Measurements from ENCODE around the gene SRRT. TPM values are rescaled to one million over a fixed set of nuclear protein-coding genes. Genes with fewer than 3 reads are reported as not detected.

Gene SRRT
- total and polyA plus RNA-seq, 10 of the 15 experiments (the other 5 are each of a cell fraction or from before 2014, with no cell fraction given), result 11.1 to 254 (median 111) TPM

DNA sequence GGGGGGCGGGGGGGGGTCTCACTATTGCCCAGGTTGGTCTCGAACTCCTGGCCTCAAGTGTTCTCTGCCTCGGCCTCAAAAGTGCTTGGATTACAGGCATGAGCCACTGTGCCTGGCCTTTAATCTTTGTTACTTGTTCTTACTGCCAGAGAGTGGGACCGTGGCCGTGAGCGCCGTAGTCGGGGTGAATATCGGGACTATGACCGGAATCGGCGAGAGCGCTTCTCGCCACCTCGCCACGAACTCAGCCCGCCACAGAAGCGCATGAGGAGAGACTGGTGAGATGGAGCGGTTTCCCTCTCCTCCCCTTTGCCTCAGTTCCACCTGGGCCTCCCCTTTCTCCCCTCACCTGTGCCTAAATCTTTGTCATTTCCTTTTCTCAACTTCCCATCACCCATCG, 6.2 kb downstream of the SRRT start:
- DNase-seq (ENCODE audit: low read depth, low spot score), result no peak
- SMC1A ChIA-PET (ENCODE audit: uncharacterized antibody, unreplicated experiment), result no interaction called here
- Histone ChIP-seq H3K4me3 (no peak overlapping the region), H3K27ac (ENCODE audit: control insufficient read depth, insufficient read depth) (no peak overlapping the region), H3K4me2 (ENCODE audit: control insufficient read depth, insufficient read depth) (no peak overlapping the region), H2AFZ (ENCODE audit: control insufficient read depth, low read depth, low read length) (no peak overlapping the region), H3K79me2 (ENCODE audit: control insufficient read depth, insufficient read depth, low read length) (peaks cover 48% of the 10 kb centered on the region), H4K20me1 (ENCODE audit: control insufficient read depth, insufficient read depth) (peaks cover 3% of the 10 kb centered on the region; the same call in 1 of the 2 replicates), H3K9me3 (replicated peaks; ENCODE audit: control insufficient read depth, insufficient read depth, low read length) (no peaks in the 10 kb centered on the region), H3K36me3 (ENCODE audit: control insufficient read depth in 2 of 2, insufficient read depth in 2 of 2, low read length in 1 of 2) (peaks cover 39 to 45% of the 10 kb centered on the region in 2 experiments), H3K9ac (ENCODE audit: control insufficient read depth, insufficient read depth, low read length) (no peak overlapping the region), H3K4me1 (ENCODE audit: control insufficient read depth, insufficient read depth, low read length) (peaks cover 6% of the 10 kb centered on the region; the same call in 1 of the 2 replicates), H3K27me3 (replicated peaks in 1 of 2; ENCODE audit: control insufficient read depth in 2 of 2, insufficient read depth in 2 of 2, low read length in 1 of 2) (no peaks in the 10 kb centered on the region)
- CTCF ChIA-PET, result no interaction called here
- intact Hi-C loops (cut with micrococcal nuclease; ENCODE audit: unreplicated experiment) (no loop called here), in situ Hi-C loops (cut with MboI) (no loop called here)
- RAD21 ChIA-PET (ENCODE audit: unreplicated experiment), result interaction anchor here (0.6 kb wide), 1 partner anchor 332 kb away, joined by 3 read pairs; no protein-coding TSS in a partner anchor
- no peak for FAIRE-seq
- no peak for ATAC-seq
- WGBS (ENCODE audit: insufficient coverage, insufficient replicate concordance, low lambda C conversion rate, missing lambda C conversion rate), result 96% methylated on average over 20 of the region's 20 CpGs
- TF ChIP-seq DPF2 (IDR thresholded peaks at IDR 0.05) (no peak), HDAC2 (IDR thresholded peaks at IDR 0.05) (no peak), CBX5 (IDR thresholded peaks at IDR 0.05; ENCODE audit: low read depth) (no peak), ESRRA (IDR thresholded peaks at IDR 0.05; ENCODE audit: low read length) (no peak), NFIC (IDR thresholded peaks at IDR 0.05; ENCODE audit: low read depth, low read length) (no peak), MEF2B (IDR thresholded peaks at IDR 0.05; ENCODE audit: partially characterized antibody, poor library complexity, severe bottlenecking) (no peak), TCF12 (IDR thresholded peaks at IDR 0.05; ENCODE audit: low read depth, low read length) (no peak), PAX8 (IDR thresholded peaks at IDR 0.05) (no peak), SMC3 (IDR thresholded peaks at IDR 0.05; ENCODE audit: borderline replicate concordance, low read length) (no peak), BMI1 (IDR thresholded peaks at IDR 0.05; ENCODE audit: borderline replicate concordance) (no peak), NR2F1 (conservative IDR thresholded peaks at IDR 0.05) (no peak)
- TF ChIP-seq, protein P1, sequence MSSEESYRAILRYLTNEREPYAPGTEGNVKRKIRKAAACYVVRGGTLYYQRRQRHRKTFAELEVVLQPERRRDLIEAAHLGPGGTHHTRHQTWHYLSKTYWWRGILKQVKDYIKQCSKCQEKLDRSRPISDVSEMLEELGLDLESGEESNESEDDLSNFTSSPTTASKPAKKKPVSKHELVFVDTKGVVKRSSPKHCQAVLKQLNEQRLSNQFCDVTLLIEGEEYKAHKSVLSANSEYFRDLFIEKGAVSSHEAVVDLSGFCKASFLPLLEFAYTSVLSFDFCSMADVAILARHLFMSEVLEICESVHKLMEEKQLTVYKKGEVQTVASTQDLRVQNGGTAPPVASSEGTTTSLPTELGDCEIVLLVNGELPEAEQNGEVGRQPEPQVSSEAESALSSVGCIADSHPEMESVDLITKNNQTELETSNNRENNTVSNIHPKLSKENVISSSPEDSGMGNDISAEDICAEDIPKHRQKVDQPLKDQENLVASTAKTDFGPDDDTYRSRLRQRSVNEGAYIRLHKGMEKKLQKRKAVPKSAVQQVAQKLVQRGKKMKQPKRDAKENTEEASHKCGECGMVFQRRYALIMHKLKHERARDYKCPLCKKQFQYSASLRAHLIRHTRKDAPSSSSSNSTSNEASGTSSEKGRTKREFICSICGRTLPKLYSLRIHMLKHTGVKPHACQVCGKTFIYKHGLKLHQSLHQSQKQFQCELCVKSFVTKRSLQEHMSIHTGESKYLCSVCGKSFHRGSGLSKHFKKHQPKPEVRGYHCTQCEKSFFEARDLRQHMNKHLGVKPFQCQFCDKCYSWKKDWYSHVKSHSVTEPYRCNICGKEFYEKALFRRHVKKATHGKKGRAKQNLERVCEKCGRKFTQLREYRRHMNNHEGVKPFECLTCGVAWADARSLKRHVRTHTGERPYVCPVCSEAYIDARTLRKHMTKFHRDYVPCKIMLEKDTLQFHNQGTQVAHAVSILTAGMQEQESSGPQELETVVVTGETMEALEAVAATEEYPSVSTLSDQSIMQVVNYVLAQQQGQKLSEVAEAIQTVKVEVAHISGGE (CRISPR knock-in tag; IDR thresholded peaks at IDR 0.05), result no peak
- TF ChIP-seq, protein P2, sequence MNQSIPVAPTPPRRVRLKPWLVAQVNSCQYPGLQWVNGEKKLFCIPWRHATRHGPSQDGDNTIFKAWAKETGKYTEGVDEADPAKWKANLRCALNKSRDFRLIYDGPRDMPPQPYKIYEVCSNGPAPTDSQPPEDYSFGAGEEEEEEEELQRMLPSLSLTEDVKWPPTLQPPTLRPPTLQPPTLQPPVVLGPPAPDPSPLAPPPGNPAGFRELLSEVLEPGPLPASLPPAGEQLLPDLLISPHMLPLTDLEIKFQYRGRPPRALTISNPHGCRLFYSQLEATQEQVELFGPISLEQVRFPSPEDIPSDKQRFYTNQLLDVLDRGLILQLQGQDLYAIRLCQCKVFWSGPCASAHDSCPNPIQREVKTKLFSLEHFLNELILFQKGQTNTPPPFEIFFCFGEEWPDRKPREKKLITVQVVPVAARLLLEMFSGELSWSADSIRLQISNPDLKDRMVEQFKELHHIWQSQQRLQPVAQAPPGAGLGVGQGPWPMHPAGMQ (IDR thresholded peaks at IDR 0.05; ENCODE audit: borderline replicate concordance), result no peak
- TF ChIP-seq, protein P3, sequence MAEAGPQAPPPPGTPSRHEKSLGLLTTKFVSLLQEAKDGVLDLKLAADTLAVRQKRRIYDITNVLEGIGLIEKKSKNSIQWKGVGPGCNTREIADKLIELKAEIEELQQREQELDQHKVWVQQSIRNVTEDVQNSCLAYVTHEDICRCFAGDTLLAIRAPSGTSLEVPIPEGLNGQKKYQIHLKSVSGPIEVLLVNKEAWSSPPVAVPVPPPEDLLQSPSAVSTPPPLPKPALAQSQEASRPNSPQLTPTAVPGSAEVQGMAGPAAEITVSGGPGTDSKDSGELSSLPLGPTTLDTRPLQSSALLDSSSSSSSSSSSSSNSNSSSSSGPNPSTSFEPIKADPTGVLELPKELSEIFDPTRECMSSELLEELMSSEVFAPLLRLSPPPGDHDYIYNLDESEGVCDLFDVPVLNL (IDR thresholded peaks at IDR 0.05; ENCODE audit: low read depth, low read length), result no peak
- BruUV-seq (replicated peaks), result no TSS peak
- POLR2A ChIA-PET, result no interaction called here
